ENCODE results near the gene CCNA2.

CCNA2 gene

GRCh38 chr4:121823505-121824170 is at the start of gene CCNA2:
Gene CCNA2 (minus strand): TSS chr4:121823883. CDS start chr4:121823628, 255 bp downstream.
- DNase-seq (ENCODE audit: low read depth in 2 of 2) = peak; percentile 84 to 91

- DNase-seq (ENCODE audit: low read depth in 2 of 2) = peak; percentile 91 to 95
Measured at GRCh38 chr4:121869841-121870822, 46.4 kb upstream of the CCNA2 start, which contains the start of gene BBS7. Gene BBS7 (minus strand): TSS chr4:121870474. CDS start chr4:121870313, 161 bp downstream.

GRCh38 chr4:121863799-121864198 is 40.1 kb upstream of the CCNA2 start:
- DNase-seq (ENCODE audit: low read depth in 2 of 2) = no peak

- DNase-seq (ENCODE audit: low read depth in 2 of 2) = no peak
Measured at GRCh38 chr4:121861426-121861825, 37.7 kb upstream of the CCNA2 start.

GRCh38 chr4:121860121-121860520 is 36.4 kb upstream of the CCNA2 start:
- DNase-seq (ENCODE audit: low read depth in 2 of 2) = no peak

- DNase-seq (ENCODE audit: low read depth in 2 of 2) = no peak
Measured at GRCh38 chr4:121851354-121851753, 27.7 kb upstream of the CCNA2 start.

- no peak for DNase-seq (ENCODE audit: low read depth in 2 of 2)
Measured at GRCh38 chr4:121846662-121847061, 23.0 kb upstream of the CCNA2 start.

- DNase-seq (ENCODE audit: low read depth in 2 of 2) = no peak
Measured at GRCh38 chr4:121842862-121843261, 19.2 kb upstream of the CCNA2 start.

- no peak for DNase-seq (ENCODE audit: low read depth in 2 of 2)
Measured at GRCh38 chr4:121838136-121838535, 14.5 kb upstream of the CCNA2 start.

GRCh38 chr4:121829511-121829910 is 5.8 kb upstream of the CCNA2 start:
- DNase-seq (ENCODE audit: low read depth in 2 of 2) = no peak

GRCh38 chr4:121827853-121828252 is 4.2 kb upstream of the CCNA2 start:
- no peak for DNase-seq (ENCODE audit: low read depth in 2 of 2)

GRCh38 chr4:121824950-121825349 is 1.3 kb upstream of the CCNA2 start:
- DNase-seq (ENCODE audit: low read depth in 2 of 2) = no peak

- DNase-seq (ENCODE audit: low read depth in 2 of 2) = no peak
Measured at GRCh38 chr4:121824171-121824527, 466 bp upstream of the CCNA2 start.

GRCh38 chr4:121822796-121823504 is 733 bp downstream of the CCNA2 start:
- DNase-seq (ENCODE audit: low read depth in 2 of 2) = no peak

- DNase-seq (ENCODE audit: low read depth in 2 of 2) = no peak
Measured at GRCh38 chr4:121822047-121822446, 1.6 kb downstream of the CCNA2 start.

- DNase-seq (ENCODE audit: low read depth in 2 of 2) = no peak
Measured at GRCh38 chr4:121819216-121819965, 4.3 kb downstream of the CCNA2 start.

- DNase-seq (ENCODE audit: low read depth in 2 of 2) = no peak
Measured at GRCh38 chr4:121818215-121818614, 5.5 kb downstream of the CCNA2 start.

GRCh38 chr4:121817701-121818100 is 6.0 kb downstream of the CCNA2 start:
- no peak for DNase-seq (ENCODE audit: low read depth in 2 of 2)

- no peak for DNase-seq (ENCODE audit: low read depth in 2 of 2)
Measured at GRCh38 chr4:121817006-121817405, 6.7 kb downstream of the CCNA2 start.

- DNase-seq (ENCODE audit: low read depth in 2 of 2) = no peak
Measured at GRCh38 chr4:121814756-121815155, 8.9 kb downstream of the CCNA2 start.

- no peak for DNase-seq (ENCODE audit: low read depth in 2 of 2)
Measured at GRCh38 chr4:121811122-121811521, 12.6 kb downstream of the CCNA2 start.
